GM20000 (cell line): Measurements from ENCODE around the gene XRN1.

Source experiments
- DNase-seq: peaks from one replicate; pipeline ENCODE4 v3.0.0; 2012; ENCODE audit warnings: low spot score
- TF ChIP-seq, protein P1 (sequence below): IDR thresholded peaks from 2 replicates; pipeline ENCODE4 v1.5.1; 2012; ENCODE audit warnings: mild to moderate bottlenecking, control low read depth; ENCODE audit errors: extremely low read depth, missing control alignments

Gene XRN1

DNA sequence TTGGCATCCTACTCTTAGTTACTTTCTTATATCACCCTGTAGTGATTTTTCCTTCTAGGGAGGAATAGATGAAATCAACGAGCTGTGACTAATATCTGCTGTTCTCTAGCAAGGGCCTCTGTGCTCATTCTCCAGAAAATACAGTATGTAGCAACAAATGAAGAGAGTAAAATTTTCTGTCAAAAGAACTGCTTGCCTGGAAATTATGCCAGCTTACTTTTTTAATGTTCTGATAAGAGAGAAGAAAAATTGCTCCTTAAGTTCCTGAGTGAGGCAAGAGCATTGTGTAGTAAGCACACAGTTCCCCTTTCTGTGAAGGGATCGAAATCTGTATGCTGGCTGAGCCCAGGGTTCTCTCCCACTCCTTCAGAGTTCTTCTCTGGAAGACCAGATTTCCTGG lies 171.1 kb downstream of the XRN1 start:
- TF ChIP-seq, protein P1, sequence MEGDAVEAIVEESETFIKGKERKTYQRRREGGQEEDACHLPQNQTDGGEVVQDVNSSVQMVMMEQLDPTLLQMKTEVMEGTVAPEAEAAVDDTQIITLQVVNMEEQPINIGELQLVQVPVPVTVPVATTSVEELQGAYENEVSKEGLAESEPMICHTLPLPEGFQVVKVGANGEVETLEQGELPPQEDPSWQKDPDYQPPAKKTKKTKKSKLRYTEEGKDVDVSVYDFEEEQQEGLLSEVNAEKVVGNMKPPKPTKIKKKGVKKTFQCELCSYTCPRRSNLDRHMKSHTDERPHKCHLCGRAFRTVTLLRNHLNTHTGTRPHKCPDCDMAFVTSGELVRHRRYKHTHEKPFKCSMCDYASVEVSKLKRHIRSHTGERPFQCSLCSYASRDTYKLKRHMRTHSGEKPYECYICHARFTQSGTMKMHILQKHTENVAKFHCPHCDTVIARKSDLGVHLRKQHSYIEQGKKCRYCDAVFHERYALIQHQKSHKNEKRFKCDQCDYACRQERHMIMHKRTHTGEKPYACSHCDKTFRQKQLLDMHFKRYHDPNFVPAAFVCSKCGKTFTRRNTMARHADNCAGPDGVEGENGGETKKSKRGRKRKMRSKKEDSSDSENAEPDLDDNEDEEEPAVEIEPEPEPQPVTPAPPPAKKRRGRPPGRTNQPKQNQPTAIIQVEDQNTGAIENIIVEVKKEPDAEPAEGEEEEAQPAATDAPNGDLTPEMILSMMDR = no peak
- no peak for DNase-seq

DNA sequence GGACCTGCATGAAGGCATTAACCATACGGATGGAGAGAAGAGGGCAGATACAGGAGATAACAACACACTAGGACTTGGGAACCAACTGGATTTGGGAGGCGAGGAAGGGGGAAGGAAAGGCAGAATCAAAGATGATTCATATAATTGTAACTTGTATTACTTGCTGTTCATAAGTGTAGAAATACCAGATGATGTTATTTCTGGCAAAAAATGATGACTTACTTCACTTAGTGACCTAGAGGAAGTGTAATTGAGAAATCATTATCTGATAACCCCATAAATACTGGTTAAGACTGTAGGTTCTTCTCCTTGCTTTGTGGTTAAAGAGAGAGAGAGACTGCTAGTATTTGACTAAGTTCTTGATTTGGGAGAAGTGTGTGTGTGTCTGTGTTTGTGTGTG lies 172.0 kb downstream of the XRN1 start:
- DNase-seq = no peak

DNA sequence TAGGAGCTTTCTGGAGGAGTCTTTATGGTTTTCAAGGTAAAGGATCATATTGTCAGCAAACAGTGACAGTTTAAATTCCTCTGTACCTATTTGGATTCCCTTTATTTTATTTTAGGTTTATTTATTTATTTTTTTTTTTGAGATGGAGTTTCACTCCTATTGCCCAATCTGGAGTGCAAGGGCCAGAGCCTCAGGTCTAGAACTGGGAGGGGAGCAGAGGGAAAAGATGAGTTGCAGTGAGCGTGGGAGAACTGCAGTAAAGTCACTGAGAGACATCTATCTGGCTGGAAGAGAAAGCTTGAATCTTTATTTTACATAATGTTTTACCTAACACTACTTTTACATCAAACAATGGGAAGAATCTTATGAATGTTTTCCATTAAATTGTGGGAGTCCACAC lies 172.9 kb downstream of the XRN1 start:
- TF ChIP-seq, protein P1 = no peak
- DNase-seq = no peak

More for the DNA sequence above, 172.0 kb downstream of the XRN1 start:
- TF ChIP-seq, protein P1 = no peak

DNA sequence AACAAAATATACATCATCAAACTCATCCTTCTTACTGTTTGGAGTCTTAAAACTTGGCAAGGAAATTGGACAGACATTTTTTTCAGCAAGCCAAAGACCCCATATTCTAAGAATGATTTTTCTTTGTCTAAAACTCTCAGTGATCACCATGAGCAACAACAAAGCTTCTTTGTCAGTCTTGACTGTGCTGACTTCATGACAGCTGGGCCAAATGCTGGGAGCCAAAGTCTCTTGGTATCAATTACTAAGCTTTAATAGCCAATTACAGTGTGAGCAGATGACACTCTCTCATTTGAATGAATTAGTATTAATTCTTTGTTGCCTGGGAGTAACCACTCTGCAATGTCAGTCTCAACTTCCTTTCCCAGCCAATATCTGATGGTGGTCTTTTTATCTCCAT lies 174.3 kb downstream of the XRN1 start:
- TF ChIP-seq, protein P1 = no peak
- no peak for DNase-seq

DNA sequence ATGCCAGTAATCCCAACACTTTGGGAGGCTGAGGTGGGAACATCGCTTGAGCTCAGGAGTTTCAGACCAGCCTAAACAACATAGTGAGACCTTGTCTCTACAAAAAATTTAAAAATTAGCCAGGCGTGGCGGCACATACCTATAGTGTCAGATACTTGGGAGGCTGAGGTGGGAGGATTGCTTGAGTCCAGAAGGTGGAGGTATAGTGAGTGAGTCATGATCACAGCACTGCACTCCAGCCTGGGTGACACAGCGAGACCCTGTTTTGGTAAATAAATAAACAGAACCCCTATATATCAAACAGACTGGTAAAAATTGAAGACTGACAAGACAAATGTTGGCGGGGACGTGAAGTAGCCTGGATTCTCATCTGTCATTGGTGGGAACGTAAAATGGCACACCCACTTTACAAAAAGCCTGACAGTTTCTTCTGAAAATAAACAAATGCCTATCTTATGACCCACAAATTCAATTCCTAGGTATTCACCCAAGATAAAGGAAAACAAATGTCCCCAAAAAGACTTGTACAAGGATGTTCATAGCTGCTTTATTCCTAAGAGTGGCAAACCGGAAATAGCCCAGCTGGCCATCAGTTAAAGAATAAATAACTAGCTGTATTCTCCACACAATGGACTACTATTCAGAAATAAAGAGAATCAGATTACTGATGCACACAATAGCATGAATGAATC lies 175.5 kb downstream of the XRN1 start:
- TF ChIP-seq, protein P1 = no peak

DNA sequence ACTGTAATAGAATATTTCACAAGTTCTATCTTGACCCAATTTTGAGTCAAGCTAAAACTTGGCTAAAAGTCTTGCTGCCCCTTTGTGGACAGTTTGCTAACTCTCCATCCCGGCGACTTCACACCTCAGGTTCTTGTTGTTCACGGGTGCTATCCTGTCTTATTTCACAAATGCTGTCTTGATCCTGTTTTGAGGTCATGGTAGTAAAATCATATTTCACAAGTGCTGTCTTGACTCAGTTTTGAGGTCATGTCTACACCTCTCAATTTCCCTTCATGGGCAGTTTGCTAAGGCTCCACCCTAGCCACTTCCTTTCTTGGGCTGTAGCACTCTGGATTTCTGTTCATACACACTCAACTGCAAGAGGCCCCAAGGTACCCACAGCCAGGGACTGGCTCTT lies 177.4 kb downstream of the XRN1 start:
- DNase-seq = no peak
- TF ChIP-seq, protein P1 = no peak

More for the DNA sequence above, 175.5 kb downstream of the XRN1 start:
- no peak for DNase-seq

DNA sequence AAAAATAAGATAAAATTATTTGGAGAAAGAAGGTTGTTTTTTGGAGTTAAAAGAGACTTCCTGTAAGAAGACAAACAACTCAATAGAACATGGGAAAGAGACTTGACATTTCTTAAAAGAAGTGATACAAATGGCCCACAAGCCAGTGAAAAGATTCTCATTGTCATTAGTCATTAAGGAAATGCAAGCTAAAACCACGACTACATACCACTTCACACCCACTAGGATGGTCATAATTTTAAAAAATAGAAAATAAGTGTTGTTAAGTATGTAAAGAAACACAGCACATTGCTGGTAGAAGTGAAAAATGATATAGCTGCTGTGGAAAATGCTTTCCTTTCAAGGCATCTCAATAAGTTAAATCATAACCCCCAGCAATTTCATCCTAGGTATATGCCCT lies 178.1 kb downstream of the XRN1 start:
- TF ChIP-seq, protein P1 = no peak
- no peak for DNase-seq
